GM12878 (cell line): Measurements from ENCODE around the gene FOXB2. TPM values are rescaled to one million over a fixed set of nuclear protein-coding genes. Genes with fewer than 3 reads are reported as not detected.

Experiments
- ATAC-seq: fragments of 200-7000 bp; cut with Tn5 transposase; 3 replicates; pipeline ENCODE4 v1.9.1; 2020; ENCODE audit warnings: mild to moderate bottlenecking, moderate library complexity
- BruUV-seq: library from RNA; stranded (reverse); fragments of 400-500 nt; replicated peaks from 2 replicates; lab custom pipeline; 2021; lab: Mats Ljungman, UMichigan
- CTCF ChIA-PET: fragments of 300-600 bp; sonication (Branson Sonifier 250); formaldehyde crosslinking; extraction: SDS; loops from one replicate; lab custom pipeline; 2021; ENCODE audit warnings: inconsistent platforms; lab: Yijun Ruan, JAX
- POLR2A ChIA-PET: fragments of 350-600 bp; formaldehyde crosslinking; extraction: SDS; loops from one replicate; lab custom pipeline; 2021; ENCODE audit warnings: inconsistent platforms; lab: Charles Lee
- RAD21 ChIA-PET: fragments of 300-600 bp; sonication (Branson Sonifier 250); formaldehyde crosslinking; loops from one replicate; lab custom pipeline; 2023; ENCODE audit warnings: antibody characterized with exemption; ENCODE audit not compliant: unreplicated experiment; lab: Charles Lee
- SMC1A ChIA-PET: fragments of 300-600 bp; sonication (Branson Sonifier 250); formaldehyde crosslinking; loops from one replicate; lab custom pipeline; 2023; ENCODE audit not compliant: unreplicated experiment, uncharacterized antibody; lab: Charles Lee
- DNase-seq: peaks from one replicate; pipeline ENCODE4 v3.0.0-alpha.2; 2011; ENCODE audit warnings: low read depth, low spot score
- FAIRE-seq: peaks from 3 replicates; lab custom pipeline; 2011; peaks lifted over from hg19 to GRCh38; lab: Jason Lieb, UNC
- H2AFZ ChIP-seq: 2 replicates; pipeline ENCODE4 v1.6.0; 2011; ENCODE audit warnings: low read depth, low read length, control low read depth; ENCODE audit not compliant: control insufficient read depth
- H3K27ac ChIP-seq: 2 replicates; pipeline ENCODE4 v1.5.1; 2011; ENCODE audit warnings: control low read depth; ENCODE audit not compliant: control insufficient read depth, insufficient read depth
- H3K27me3 ChIP-seq, 2 experiments: replicated peaks in 1 of 2; 2 replicates each; pipeline versions ENCODE4 v1.6.0 to v1.6.1; 2011; ENCODE audit warnings: low read length in 1 of 2; ENCODE audit not compliant: control insufficient read depth in 2 of 2, insufficient read depth in 2 of 2
- H3K36me3 ChIP-seq, 2 experiments: 2 replicates each; pipeline ENCODE4 v1.5.1; 2011; ENCODE audit warnings: low read length in 1 of 2; ENCODE audit not compliant: control insufficient read depth in 2 of 2, insufficient read depth in 2 of 2
- H3K4me1 ChIP-seq: 2 replicates; pipeline ENCODE4 v1.6.1; 2011; ENCODE audit warnings: mild to moderate bottlenecking, low read length, moderate library complexity, mixed read lengths; ENCODE audit not compliant: control insufficient read depth, insufficient read depth
- H3K4me2 ChIP-seq: 2 replicates; pipeline ENCODE4 v1.6.0; 2011; ENCODE audit warnings: control low read depth; ENCODE audit not compliant: control insufficient read depth, insufficient read depth
- H3K4me3 ChIP-seq: fragments of 200-600 bp; sonication (generic); 2 replicates; pipeline ENCODE4 v1.5.1; 2016
- H3K79me2 ChIP-seq: 2 replicates; pipeline ENCODE4 v1.6.0; 2011; ENCODE audit warnings: low read length; ENCODE audit not compliant: control insufficient read depth, insufficient read depth
- H3K9ac ChIP-seq: 2 replicates; pipeline ENCODE4 v1.8.0; 2011; ENCODE audit warnings: low read length, control low read depth, mixed read lengths; ENCODE audit not compliant: control insufficient read depth, insufficient read depth
- H3K9me3 ChIP-seq: replicated peaks from 3 replicates; pipeline ENCODE4 v1.5.1; 2011; ENCODE audit warnings: mild to moderate bottlenecking, low read length; ENCODE audit not compliant: control insufficient read depth, insufficient read depth
- H4K20me1 ChIP-seq: 2 replicates; pipeline ENCODE4 v1.6.0; 2011; ENCODE audit not compliant: control insufficient read depth, insufficient read depth
- BACH1 ChIP-seq: fragments of 450-650 bp; IDR thresholded peaks from 2 replicates; pipeline ENCODE4 v1.6.1; 2017; ENCODE audit warnings: mild to moderate bottlenecking, borderline replicate concordance
- EP300 ChIP-seq, 2 experiments: fragments of 150-350 bp in 1 of 2; IDR thresholded peaks; 2 replicates each; pipeline ENCODE4 v1.6.1; 2011 to 2012; ENCODE audit warnings: low read depth in 2 of 2, low read length in 2 of 2, borderline replicate concordance in 1 of 2, improper control_type of control experiment in 1 of 2, inconsistent platforms in 1 of 2; ENCODE audit not compliant: control insufficient read depth in 1 of 2
- JUNB ChIP-seq: IDR thresholded peaks from 2 replicates; pipeline ENCODE4 v1.6.1; 2016; ENCODE audit warnings: antibody characterized with exemption, mild to moderate bottlenecking
- MYB ChIP-seq: fragments of 150-350 bp; IDR thresholded peaks from 2 replicates; pipeline ENCODE4 v1.6.1; 2014; ENCODE audit warnings: mild to moderate bottlenecking, low read depth, low read length, borderline replicate concordance
- PAX8 ChIP-seq: fragments of 450-650 bp; IDR thresholded peaks from 2 replicates; pipeline ENCODE4 v1.6.1; 2017; ENCODE audit warnings: mild to moderate bottlenecking, moderate library complexity
- TAF1 ChIP-seq: IDR thresholded peaks from 2 replicates; pipeline ENCODE4 v1.6.1; 2011; ENCODE audit warnings: mild to moderate bottlenecking, low read depth, low read length, borderline replicate concordance
- ZNF217 ChIP-seq: fragments of 450-650 bp; IDR thresholded peaks from 2 replicates; pipeline ENCODE4 v1.6.1; 2017; ENCODE audit warnings: antibody characterized with exemption, mild to moderate bottlenecking
- ZNF384 ChIP-seq: IDR thresholded peaks from 2 replicates; pipeline ENCODE4 v1.6.1; 2012; ENCODE audit warnings: low read depth, mild to moderate bottlenecking, low read length, improper control_type of control experiment, borderline replicate concordance
- WGBS: methylation state at CpG from one replicate; pipeline ENCODE4 v1.1.6; 2016; ENCODE audit warnings: low lambda C conversion rate; ENCODE audit not compliant: insufficient replicate concordance, insufficient coverage; ENCODE audit errors: missing lambda C conversion rate; 5-methylcytosine and 5-hydroxymethylcytosine counted together
- in situ Hi-C: fragments of 300-500 bp; cut with MboI; formaldehyde crosslinking; loops from 9 replicates; pipeline ENCODE4 v1.14.3; 2018; ENCODE audit warnings: mixed read lengths
- intact Hi-C: fragments of 100-400 bp; cut with micrococcal nuclease; formaldehyde crosslinking; loops from one replicate; pipeline ENCODE4 v1.14.2; 2022; ENCODE audit not compliant: unreplicated experiment
- polyA plus RNA-seq, 11 experiments: library from polyadenylated mRNA; depleted of rRNA in 4 of 11; unstranded in 6 of 11; stranded (reverse) in 5 of 11; fragments of >200 nt; fragmentation: Nextera tagmentation in 4 of 11; fragmentation: Illumina TruSeq in 1 of 11; extraction: Ambion mirVana in 4 of 11; extraction: Trizol in 1 of 11; gene quantifications; 1 replicate in 1 of 11; 2 replicates in 10 of 11; pipeline versions ENCODE4 v1.2.1 to v1.2.3, GENCODE V29; 2011 to 2016; ENCODE audit warnings: inconsistent platforms in 2 of 11, missing spikeins in 2 of 11, low read depth in 1 of 11
- total RNA-seq, 4 experiments: library from RNA; depleted of rRNA in 3 of 4; stranded (reverse); fragments of >200 nt in 3 of 4; fragmentation: Illumina TruSeq in 1 of 4; extraction: Trizol in 1 of 4; gene quantifications; 2 replicates each; pipeline versions ENCODE4 v1.2.1 to v1.2.3, GENCODE V29; 2013 to 2021
- TF ChIP-seq, protein P1 (sequence below): fragments of 150-350 bp; IDR thresholded peaks from 2 replicates; pipeline ENCODE4 v1.6.1; 2016; ENCODE audit warnings: low read depth, low read length
- TF ChIP-seq, protein P2 (sequence below): fragments of 450-650 bp; IDR thresholded peaks from 2 replicates; pipeline ENCODE4 v1.6.1; 2016; ENCODE audit warnings: mild to moderate bottlenecking

FOXB2 gene
- total and polyA plus RNA-seq, 10 of the 15 experiments (the other 5 are each of a cell fraction or from before 2014, with no cell fraction given) = not detected

DNA sequence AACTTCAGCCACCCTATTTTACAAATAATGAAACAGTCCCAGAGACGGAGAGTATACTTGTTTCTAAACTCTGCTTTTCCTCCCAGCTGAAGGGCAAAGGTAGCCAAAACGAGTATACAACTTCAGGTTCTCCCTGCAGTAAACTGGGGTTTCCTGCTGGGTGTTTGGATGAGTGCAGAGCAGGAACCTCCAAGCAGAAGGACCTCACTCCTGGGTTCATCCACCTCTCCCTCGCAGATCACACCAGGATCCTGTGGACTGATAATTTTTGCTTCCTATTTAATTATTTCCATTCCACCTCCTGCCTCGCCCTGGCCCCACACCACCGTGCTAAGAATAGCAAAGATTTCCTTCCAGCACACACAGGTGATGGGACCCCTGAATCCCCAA, 2.0 kb upstream of the FOXB2 start:
- Histone ChIP-seq H3K4me1 (no peaks in the 10 kb centered on the region), H3K4me3 (no peak overlapping the region), H3K36me3 (no peaks in the 10 kb centered on the region), H2AFZ (no peak overlapping the region), H3K27me3 (peaks cover 16 to 34% of the 10 kb centered on the region in 2 experiments), H3K9ac (no peak overlapping the region), H3K27ac (no peak overlapping the region), H3K4me2 (no peak overlapping the region), H3K79me2 (no peaks in the 10 kb centered on the region), H3K9me3 (no peaks in the 10 kb centered on the region; the same call in 2 of the 3 replicates), H4K20me1 (no peaks in the 10 kb centered on the region; the same call in 1 of the 2 replicates)
- in situ Hi-C loops (no loop called here), intact Hi-C loops (no loop called here)
- SMC1A ChIA-PET = no interaction called here
- CTCF ChIA-PET = no interaction called here
- no TSS peak for BruUV-seq
- ATAC-seq (no peak), DNase-seq (no peak), FAIRE-seq (no peak)
- TF ChIP-seq PAX8 = no peak
- TF ChIP-seq, protein P1, sequence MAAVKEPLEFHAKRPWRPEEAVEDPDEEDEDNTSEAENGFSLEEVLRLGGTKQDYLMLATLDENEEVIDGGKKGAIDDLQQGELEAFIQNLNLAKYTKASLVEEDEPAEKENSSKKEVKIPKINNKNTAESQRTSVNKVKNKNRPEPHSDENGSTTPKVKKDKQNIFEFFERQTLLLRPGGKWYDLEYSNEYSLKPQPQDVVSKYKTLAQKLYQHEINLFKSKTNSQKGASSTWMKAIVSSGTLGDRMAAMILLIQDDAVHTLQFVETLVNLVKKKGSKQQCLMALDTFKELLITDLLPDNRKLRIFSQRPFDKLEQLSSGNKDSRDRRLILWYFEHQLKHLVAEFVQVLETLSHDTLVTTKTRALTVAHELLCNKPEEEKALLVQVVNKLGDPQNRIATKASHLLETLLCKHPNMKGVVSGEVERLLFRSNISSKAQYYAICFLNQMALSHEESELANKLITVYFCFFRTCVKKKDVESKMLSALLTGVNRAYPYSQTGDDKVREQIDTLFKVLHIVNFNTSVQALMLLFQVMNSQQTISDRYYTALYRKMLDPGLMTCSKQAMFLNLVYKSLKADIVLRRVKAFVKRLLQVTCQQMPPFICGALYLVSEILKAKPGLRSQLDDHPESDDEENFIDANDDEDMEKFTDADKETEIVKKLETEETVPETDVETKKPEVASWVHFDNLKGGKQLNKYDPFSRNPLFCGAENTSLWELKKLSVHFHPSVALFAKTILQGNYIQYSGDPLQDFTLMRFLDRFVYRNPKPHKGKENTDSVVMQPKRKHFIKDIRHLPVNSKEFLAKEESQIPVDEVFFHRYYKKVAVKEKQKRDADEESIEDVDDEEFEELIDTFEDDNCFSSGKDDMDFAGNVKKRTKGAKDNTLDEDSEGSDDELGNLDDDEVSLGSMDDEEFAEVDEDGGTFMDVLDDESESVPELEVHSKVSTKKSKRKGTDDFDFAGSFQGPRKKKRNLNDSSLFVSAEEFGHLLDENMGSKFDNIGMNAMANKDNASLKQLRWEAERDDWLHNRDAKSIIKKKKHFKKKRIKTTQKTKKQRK = no peak
- TF ChIP-seq ZNF217 = no peak
- TF ChIP-seq, protein P2, sequence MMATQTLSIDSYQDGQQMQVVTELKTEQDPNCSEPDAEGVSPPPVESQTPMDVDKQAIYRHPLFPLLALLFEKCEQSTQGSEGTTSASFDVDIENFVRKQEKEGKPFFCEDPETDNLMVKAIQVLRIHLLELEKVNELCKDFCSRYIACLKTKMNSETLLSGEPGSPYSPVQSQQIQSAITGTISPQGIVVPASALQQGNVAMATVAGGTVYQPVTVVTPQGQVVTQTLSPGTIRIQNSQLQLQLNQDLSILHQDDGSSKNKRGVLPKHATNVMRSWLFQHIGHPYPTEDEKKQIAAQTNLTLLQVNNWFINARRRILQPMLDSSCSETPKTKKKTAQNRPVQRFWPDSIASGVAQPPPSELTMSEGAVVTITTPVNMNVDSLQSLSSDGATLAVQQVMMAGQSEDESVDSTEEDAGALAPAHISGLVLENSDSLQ = no peak
- no peak for TF ChIP-seq ZNF384
- no peak for TF ChIP-seq EP300 (IDR thresholded peaks at IDR 0.05; ENCODE audit: borderline replicate concordance in 1 of 2, control insufficient read depth in 1 of 2, low read depth in 2 of 2, low read length in 2 of 2)
- no peak for TF ChIP-seq MYB
- TF ChIP-seq JUNB = no peak
- no peak for TF ChIP-seq BACH1
- TF ChIP-seq TAF1 = no peak
- RAD21 ChIA-PET = no interaction called here
- POLR2A ChIA-PET = no interaction called here
- 14% methylated on average over 5 of the region's 5 CpGs for WGBS
